Stimulated activated CD8-positive, alpha-beta memory T cell treated with anti-CD3 and anti-CD28 coated beads, Interleukin-4, amount 100 ng/mL, for 1 hour (primary cell): ENCODE results near the gene GMPR2.

Source experiments
- DNase-seq, 2 donors: peaks; one replicate each; pipeline ENCODE4 v3.0.0-alpha.2; 2020; ENCODE audit warnings: low read depth in 2 of 2, low spot score in 1 of 2

The GMPR2 gene

DNA sequence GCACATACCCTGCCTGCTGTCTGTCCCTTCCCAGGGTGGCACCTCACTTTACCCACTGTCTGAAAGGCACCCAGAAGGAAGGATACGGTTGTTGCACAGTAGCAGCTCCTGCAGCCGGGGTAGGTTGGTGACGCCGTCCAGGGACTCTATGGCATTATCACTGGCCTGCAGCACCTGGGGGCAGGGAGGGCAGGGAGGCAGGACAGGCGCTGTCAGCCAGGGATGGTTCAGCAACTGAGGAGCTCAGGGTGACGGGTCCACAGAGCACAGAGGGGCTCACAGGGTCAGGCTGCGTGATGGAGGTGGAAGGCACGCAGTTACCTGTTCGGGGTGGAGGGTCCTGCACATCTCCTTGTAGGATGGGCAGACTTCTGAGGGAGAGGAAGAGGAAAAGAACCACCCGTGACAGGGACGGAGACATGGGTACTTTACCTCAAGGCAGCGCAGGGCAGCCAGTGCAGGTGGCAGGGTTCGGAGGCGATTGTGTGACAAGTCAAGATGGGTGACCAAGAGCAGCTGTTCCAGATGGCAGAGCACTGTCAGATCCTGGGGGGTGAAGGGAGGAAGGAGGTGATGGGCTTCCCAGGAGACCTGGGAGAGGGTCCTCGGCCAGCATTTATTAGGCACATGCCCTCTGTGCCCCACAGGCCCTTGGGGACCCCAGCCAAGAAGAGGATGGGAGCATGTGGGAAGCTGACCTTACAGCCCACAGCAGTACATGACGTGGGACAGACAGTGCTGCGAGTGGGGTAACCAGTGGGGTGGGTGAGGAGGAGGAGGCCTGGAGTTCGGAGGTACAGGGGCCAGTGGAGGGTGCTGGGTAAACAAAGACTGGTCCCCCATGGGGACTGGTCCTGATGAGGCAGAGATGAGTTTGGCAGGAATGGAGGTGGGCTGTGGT is 33.9 kb downstream of the GMPR2 start:
- no peak for DNase-seq

DNA sequence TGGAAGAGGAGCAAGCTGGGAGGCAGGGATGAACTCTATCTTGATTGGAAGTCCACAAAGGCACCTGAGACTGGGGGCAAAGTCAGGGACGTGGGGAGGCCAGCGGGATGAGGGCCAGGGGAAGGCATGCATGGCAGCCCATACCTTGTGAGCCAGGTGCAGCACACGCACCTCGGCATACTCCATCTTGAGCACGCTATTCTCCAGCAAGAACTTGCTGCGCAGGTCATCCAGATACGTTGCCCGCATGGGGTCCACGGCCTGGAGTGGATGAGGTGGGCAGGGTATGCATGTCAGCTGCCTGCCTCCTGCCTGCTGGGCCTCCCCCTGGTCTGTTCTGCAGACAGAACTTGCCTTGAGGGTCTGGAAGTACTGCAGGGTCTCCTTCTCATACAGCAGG is 34.8 kb downstream of the GMPR2 start:
- no peak for DNase-seq

DNA sequence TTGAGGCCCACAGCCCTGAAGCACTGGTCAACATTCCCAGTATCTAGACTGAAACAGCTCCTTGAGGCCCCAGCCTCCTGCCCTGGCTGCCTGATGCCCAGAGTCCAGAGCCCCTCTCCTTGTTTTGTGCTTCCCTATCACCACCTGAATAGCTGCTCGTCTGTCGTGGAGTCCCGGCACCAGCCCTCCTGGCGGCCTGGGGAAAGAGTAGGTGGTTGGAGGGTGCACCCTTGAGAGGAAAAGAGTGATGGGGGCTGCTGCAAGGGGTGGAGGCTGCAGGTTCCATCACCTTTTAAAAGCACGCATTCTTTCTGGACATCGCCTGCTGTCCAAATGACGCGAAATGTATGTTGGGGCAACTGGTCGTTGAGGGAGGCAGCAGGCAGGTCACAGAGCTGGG is 35.5 kb downstream of the GMPR2 start:
- no peak for DNase-seq

DNA sequence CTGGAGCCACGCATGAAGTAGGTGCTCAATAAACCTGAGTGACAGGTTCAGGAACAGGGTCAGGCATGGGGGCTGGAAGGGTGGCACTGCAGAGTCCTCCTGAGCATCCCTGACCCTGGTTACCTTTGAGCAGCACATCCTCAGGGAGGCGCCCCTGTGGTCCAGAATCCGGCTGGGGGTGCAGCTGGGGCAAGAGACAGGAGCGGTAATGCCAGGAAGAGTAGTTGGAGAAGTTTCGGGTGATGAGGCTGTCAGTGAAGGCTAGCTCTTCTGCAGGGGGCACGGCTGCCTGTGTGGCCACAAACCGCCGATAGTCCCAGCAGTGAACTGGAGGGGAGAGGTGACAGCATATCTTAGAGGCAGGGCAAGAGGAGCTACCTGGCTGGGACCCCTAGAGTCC is 36.6 kb downstream of the GMPR2 start:
- no peak for DNase-seq

DNA sequence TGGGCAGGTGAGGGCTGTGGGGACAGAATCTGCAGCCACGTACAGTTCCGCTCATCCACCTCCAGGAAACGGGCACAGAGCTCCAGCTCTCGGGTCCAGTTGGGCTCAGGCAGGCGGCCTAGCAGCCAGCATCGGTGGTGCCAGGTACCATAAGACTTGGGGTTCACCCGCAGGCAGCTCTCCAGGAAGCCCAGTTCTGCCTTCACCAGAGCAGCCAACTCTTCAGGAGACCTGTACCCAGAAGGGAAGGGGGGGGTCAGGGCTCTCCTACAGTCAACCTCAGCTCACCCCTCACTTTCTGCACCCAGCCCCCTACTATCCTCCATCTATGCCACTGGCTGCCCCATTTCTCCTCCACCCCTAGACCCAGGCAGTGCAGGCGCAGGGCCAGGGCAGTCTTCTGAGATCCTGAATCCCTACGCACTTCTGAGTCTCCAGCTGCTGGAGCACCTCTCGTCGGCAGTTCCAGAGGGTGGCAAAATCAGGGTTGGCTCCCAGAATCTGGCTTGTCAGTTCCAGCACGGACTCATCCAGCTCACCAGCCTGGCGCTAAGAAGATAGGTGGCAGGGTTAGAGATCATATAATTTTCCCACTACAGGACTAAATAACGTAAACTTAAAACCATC is 37.3 kb downstream of the GMPR2 start:
- DNase-seq, result no peak

DNA sequence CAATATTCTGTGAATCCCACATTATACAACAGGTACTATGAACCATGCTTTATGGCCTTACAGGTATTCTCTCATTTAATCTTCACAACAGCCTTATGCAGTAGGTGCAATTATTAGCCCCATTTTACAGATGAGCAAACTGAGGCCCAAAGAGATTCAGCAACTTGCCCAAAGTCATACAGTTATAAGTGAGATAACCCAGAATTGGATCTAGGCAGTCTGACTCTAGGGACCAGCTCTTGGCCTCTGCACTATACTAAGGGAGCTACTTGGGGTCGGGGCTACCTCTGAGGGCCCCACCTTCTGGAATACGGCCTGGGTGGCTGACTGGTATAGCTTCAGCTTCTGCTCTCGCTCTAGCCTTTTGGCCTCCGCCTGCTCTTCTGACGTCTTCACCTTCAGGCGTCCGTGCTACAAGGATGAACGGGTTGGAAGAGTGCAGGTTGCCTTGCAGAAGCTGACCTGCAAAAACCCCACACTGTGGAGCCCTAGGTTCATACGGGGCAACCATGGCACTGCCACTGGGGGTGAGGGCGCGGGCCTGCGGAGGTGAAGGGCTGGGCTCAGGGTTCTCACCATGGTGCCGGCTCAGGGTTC is 37.9 kb downstream of the GMPR2 start:
- DNase-seq, result no peak

DNA sequence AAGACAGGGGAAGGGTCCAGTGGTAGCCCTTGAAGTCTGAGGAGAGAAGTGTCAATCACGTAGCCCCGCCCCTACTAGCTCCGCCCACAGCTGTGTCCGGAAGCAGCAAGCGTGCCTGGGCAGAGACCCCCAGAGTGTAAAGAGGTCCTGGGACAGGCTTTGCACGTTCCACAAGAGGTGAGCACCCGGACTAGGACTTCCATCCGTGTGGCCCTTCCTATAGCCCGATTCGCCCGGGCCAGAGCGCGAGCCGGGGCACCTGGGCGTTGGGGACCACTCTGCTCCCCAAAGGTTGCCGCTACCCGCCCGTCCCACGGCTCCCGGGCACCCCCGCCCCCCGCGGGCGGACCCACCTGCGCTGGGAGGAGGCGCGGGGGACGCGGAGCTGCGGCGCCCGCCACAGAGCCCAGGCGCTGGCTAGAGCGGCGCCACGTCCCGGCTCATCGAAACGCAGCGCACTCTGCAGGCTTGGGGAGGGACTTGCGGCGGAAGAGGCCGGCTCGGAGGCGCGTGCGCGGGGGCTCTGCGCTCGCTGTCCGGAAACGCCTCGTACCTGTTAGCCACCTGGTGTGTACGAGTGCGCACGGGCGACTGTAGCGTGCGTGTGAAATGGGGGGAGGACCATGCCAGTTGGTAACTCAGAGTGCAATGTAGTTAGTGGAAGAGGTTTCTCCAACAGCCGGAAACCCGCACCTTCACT is 38.6 kb downstream of the GMPR2 start, which contains the start of gene RABGGTA:
RABGGTA (minus strand) TSS at position 464 of the 700 bp plus-strand sequence. CDS start 482 bp downstream, outside the sequence.
- DNase-seq, result peak; percentile 67 to 79

DNA sequence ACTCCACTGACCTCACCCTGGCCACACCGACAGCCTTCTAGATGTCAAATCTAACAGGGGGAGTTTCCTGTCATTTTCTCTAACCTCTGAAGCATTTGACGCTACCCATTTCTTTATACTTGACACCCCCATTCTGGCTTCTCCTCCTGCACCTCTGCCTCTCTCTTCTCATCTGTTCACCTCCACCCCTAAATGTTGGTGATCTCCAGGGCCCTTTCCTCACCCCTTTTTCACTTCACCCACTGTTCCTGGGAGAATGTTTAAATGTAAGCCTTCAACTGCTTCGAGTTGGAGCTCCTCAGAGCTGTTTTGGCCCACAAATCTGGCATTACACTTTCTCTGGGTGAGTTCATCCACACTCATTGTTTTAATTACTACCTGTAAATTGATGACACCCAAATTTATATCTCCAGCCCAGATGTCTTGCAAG is 39.1 kb downstream of the GMPR2 start:
- DNase-seq, result no peak

DNA sequence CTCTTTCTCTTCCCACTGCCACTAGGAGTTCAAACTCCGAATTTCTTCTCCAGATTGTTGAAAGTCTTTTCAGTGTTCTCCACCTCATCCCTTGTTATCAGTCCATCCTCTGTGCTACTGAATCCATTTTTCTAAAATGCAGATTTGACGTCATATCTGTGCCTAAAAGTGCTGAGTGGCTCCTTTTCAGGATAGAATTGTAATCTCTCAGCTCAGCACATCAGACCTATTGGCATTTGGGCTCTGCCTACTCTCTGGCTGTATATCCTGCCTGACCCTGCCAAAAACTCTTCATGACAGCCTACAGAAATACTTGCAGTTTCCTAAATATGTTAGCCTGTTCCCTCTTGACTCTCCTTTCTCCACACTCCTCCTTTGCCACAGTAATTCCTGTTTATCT is 39.7 kb downstream of the GMPR2 start:
- no peak for DNase-seq

DNA sequence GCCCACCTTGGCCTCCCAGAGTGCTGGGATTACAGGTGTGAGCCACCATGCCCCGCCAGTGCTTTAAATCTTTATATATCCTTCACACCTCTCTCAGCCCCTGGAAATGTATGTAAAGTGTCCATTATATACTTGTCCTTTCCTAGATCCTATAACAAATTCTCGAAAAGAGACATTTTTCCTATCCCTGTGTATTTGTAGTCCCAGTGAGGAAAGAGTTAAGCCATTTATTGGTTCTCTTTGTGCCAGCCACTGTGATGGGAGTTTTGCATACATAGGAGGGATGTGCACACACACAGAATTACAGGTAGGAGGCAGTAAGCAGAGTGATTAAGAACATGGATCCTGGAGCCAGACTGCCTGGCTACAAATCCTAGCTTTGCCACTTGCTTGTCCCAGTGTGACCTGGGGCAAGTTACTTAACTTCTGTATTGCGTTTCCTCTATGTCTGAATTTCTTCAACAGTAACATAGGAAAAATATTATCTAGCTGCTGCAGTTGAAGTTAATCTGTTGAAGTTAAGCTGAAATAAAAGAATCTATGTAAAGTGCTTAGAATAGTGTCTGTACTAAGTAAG is 40.8 kb downstream of the GMPR2 start:
- no peak for DNase-seq

DNA sequence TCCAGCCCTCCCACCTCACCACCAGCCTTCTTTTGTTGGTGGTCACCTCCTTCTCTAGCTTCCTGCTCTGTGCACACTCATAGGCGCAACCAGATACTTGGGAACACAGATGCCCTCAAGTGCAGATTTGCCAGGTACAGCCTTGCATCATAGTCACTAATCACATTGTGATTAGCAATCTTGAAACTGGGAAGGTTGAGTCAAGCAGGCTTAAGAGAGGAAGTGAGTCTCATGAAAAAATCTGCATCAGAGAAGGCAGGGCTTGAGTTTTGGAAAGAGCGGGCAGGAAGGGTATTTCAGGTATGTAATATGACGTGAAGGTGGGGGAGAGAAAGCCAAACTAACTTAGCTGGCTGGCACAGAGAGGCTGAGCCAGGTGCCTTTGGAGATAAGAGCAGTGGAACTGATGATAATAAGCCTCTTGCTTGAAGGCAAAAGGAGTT is 41.4 kb downstream of the GMPR2 start:
- DNase-seq, result no peak

DNA sequence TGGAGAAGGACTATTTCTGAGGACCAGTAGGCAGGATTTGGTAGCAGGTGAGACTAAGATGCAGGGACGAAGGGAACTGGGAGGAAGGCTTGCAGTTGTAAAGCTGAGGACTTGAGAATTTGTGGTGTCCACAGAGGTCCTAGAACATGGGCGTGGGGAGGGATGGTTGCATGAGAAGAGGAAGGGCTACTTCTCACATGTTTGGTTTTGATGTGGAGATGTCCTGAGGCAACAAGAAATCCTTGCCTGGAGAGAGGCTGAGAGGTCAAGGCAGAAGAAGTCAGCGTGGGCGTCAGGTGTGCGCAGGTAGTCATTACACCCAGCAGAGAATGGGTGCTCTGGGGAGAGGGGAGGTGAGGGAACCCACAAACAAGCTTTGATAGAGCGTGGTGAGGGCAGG is 44.3 kb downstream of the GMPR2 start:
- no peak for DNase-seq

DNA sequence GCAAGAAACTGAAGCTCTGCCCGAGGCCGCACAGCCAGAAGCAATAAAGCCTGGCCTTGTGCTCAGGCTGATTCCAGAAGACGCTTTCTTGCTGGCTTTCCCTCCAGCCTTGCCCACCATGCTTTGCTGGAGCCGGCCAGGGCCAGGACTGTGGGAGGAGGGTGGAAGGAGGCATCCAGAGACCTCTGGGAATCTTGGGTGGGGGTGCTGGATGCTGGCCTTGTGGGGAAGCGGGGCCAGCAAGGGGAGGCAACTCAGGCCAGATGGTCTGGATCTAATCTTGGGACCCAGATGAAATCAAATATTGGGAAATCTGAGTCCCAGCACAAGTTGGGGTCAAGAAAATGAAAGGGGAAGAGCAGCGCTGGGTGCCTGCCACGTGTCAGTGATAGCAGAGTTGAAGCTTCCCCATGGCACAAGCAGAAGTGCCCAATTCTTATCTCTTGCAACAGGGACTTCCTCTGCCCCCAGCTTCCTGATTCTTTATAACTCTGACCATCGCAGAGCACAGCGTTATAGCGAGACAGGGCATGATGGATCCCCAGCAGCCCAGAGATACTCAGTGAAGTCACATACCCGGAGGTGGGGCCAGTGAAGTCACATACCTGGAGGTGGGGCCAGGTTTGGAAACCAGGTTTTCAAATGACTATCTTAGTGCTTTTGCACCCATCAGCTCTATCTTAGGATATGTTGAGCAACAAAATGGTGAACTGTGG is 45.0 kb downstream of the GMPR2 start:
- no peak for DNase-seq

DNA sequence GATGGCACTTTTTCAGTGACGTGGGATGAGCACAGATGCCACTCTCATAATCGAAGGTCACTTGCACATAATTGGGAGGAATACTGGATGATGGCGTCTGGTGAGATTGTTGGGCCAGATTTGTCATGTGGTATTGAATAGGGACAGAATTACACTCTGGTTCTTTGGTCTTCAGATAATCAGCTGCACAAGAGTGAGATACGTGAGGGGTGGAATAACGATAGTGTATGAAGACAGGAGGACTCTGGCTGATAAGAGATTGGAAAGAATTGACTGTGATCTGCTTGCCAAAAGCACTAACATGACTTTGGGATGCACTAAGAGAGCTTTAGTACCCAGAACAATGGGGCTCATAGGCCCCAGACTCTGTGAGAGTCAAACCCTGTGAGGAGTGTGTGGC is 45.7 kb downstream of the GMPR2 start:
- DNase-seq, result no peak

DNA sequence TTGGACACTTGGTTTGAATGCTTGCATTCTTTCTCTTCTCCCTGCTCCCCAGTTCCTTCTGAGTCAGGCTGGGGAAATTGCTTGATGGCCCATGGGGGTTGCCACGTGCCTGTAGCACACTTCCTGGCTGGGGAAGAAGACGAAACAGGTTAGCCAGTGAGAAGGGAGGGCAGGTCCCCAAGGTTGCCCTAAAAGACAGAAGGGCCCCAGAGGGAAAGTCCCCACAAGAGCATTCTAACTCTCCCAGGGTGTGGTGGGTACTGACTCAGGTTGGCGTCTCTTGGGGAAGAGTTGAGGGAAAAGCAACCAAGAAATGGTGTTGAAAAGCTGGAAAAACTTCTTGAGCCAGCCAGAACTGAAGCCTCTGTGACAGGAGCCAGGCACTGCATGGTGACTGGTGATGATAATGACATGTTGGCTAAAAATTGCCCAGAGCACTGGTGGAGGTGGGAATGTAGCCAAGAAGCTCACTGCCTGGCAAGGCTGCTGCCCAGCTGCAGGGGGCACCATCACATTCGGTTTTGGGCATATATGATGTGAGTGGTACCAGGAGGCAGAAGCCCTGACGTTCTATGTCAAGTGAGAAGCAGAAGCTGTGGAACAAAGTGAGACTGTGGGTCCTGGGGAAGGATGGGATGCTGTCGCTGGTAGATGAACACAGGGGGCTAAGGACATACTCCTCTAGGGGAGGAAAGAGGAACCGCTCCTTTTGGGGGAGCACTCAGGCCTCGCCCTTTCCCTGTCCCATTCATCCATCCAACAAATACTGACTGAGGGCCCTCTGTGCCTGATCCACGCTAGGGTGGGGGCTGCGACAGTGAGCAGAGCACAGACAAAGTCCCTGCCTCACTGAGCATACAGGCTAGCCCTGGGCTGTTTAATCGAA is 46.8 kb downstream of the GMPR2 start:
- DNase-seq, result no peak

DNA sequence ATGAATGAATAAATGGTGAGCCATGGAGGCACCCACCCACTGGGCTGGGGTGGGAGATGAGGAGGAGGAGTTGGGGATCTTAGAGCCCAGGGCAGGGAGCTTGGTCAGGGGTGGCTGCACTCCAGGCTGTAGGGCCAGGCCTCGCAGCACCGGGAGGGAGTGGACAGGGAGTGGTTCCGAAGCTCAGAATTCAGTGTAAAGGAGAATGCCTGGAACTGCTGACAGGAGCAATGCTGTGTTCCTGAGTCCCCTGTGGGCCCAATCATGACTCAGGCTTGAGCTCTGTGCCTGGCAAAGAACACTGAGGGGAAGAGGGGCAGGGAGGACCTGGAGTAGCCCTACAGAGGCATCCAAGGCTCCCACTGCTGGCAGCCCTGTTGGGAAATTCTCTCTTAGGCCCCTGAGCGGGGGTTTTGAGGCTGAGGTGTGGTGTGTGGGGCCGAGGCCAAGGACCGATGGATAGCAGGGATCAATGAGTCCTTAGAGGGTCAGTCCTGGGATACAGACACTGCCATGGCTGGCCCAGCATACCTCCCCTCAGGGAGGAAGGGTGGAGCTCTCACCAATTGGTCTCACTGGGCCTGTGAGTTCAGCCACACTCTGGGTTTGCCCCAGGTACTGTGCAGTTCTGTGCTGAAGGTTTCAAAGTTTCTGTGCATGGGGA is 48.2 kb downstream of the GMPR2 start:
- no peak for DNase-seq

DNA sequence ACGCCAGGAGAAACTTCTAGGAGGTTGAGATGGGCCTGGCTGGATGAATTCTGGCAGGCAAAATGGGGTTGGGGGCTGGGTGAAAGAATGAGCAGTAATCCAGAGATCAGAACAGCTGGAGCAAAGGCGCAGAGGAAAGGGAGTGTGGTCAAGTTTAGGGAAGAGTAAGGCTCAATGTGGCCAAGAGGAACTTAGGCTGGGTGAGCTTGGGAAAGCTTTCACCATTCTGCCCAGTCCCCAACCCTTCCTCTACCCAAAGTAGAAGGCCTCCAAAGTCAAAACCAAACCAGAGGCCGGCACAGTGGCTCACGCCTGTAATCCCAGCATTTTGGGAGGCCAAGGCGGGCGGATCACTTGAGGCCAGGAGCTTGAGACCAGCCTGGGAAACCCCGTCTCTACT is 48.9 kb downstream of the GMPR2 start:
- no peak for DNase-seq

DNA sequence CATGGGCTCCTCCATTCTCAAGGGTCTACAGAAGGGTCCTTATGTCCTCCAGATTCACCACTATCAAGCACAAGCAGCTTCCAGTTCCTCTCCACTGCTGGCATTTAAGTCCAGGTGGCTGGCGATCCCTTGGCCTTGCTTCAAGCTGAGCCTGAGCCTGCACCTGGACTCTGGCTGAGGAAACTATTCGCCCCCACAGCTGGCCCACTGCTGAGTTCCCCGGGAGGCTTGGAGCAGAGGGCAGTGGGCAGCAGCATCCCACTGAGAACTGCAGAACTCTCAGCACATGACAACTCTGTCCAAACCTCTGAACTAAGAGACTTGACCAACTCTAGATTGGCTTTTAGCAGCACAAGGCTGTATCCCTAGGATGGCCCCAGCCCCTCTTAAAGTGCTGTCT is 50.0 kb downstream of the GMPR2 start:
- DNase-seq, result no peak
